Hematopoietic multipotent progenitor cell treated with erythropoietin and hydrocortisone succinate and interleukin-3 and kit ligand, for 4 days (in vitro differentiated cells): Measurements from ENCODE around the gene ZNF236.
A peak's percentile ranks its signal among the peaks of the same experiment; 100 is the strongest.

ENCODE experiments used
- DNase-seq: peaks from one replicate; pipeline ENCODE4 v3.0.0-alpha.2; 2015

The ZNF236 gene

GRCh38 chr18:76821875-76822505, 367 bp upstream of the ZNF236 start:
- DNase-seq = peak; percentile 82

DNA sequence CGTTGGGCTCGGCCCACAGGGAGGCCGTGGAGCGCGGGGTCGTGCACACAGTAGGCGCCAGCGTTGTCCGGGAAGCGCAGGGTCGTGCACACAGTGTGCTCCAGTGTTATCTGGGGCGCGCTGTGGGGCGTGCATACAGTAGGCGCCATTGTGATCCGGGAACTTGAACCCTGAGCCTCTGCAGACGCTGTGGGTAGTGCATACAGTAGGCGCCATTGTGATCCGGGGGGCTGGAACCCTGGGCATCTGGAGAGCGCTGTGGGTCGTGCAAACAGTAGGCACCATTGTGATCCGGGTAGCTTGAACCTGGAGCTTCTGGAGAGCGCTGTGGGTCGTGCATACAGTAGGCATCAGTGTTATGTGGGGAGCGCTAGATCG, 793 bp downstream of the ZNF236 start:
- DNase-seq = no peak

GRCh38 chr18:76823587-76824011, 1.2 kb downstream of the ZNF236 start:
- DNase-seq = peak; percentile 62

- no peak for DNase-seq
Observed at GRCh38 chr18:76824145-76824676, 1.9 kb downstream of the ZNF236 start.

DNA sequence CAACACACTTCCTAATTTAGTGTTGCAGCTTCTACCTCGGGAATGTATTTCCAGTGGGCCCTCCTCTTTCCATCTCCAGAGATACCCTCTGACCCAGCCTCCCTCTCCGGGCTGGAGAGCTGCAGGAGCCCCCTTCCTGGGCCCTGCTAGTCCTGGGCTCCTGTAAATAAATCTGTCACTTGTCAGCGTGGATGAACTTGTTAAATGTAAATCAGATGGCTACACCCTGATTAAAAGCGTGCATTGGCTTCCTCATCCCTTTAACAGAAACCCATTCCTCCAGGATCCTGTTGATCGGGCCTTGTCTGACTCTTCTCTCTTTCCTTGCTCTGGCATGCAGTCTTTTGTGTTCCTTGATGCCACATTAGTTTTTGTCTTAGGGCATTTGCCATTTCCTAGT, 2.4 kb downstream of the ZNF236 start:
- DNase-seq = no peak

GRCh38 chr18:76827205-76828200, 5.1 kb downstream of the ZNF236 start:
- no peak for DNase-seq

GRCh38 chr18:76834379-76834778, 12.0 kb downstream of the ZNF236 start:
- DNase-seq = no peak

GRCh38 chr18:76835380-76835779, 13.0 kb downstream of the ZNF236 start:
- DNase-seq = no peak

DNA sequence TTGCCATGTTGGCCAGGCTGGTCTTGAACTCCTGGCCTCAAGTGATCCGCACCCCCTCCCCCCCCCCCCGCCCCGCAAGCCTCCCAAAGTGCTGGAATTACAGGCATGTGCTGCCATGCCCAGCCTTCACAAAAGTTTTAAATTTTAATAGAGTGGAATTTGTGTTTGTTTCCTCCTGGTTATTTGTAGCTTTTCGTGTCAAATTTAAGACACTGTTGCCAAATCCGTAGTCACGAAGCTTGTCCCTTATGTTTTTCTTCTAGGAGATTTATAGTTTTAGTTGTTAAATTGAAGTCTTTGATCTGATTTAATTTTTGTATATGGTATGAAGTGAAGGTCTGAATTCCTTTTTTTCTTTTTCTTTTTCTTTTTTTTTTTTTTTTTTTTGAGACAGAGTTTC, 14.7 kb downstream of the ZNF236 start:
- no peak for DNase-seq

- peak; percentile 29 for DNase-seq
Observed at GRCh38 chr18:76838182-76838581, 15.8 kb downstream of the ZNF236 start.

- DNase-seq = no peak
Observed at GRCh38 chr18:76839086-76839794, 16.9 kb downstream of the ZNF236 start.

DNA sequence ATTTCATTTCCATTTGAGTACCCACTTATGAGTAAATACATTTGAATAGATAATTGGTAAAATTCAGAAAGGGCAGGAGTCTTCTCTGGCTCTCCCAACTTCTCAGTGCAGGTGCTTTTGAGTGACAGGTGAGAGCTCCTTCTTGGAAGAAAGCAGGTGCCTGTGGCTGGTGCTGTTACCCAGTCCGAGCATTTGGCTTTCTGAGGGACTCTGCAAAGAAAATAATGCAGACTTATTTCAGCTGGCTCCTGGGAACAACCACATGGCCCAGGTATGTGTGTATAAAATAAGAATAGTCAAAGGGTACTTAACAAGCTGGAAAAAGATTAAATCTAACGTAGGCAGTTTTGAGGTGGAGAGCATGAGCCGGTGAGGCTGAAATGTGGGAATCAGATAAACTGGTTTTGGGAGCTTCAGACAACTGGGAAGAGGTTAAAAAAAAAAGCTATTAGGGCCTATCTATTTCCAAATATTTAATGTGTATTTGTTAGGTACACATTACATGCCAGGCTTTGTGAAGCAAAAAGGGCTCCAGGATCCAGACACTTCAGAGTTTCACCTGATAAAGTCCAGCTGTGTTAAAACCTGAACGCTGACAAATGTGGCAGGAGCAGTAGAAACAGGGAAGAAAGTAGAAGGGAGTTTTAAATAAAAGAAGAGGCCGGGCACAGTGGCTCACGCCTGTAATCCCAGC, 20.6 kb downstream of the ZNF236 start:
- no peak for DNase-seq

- DNase-seq = no peak
Observed at GRCh38 chr18:76844144-76844543, 21.8 kb downstream of the ZNF236 start.

GRCh38 chr18:76844742-76845477, 22.6 kb downstream of the ZNF236 start:
- no peak for DNase-seq

GRCh38 chr18:76846217-76846616, 23.9 kb downstream of the ZNF236 start:
- DNase-seq = no peak

DNA sequence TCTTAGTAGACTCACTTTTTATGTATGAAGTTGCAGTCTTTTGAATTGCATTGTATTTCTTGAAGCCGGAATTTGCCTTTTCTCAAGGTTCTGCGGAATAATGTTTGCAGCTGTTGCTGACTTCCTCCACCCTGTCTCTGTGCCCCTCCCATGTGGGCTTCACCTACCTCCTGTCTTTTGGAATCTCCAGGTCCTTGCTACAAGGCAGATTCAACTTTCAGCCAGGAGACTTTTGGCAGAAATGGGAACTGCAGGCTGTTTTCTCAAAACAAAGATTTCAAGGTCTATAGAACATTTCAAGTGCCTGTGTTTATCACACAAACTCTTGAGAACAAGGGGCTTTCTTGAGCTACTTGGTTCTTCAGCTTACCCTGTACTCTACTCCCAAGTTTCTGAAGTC, 25.6 kb downstream of the ZNF236 start:
- peak; percentile 28 for DNase-seq

- no peak for DNase-seq
Observed at GRCh38 chr18:76850112-76850511, 27.8 kb downstream of the ZNF236 start.

DNA sequence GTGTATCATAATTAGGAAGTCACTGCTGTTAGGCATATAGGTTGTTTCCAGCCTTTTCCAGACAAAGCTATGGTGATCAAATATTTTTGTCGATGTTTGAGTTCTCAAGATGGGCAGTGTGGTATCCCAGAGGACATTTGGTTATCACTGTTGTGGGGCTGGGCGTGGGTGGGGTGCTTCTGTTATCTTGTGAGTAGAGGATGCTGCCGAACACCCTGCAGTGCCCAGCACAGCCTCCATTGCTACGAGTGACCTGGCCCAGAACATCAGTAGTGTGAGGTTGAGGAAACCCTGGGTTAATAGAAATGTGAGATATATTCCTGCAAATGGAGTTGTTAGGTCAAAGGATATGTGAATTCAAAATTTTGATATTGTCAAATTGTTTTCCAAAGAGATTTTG, 33.2 kb downstream of the ZNF236 start:
- DNase-seq = peak; percentile 71

DNA sequence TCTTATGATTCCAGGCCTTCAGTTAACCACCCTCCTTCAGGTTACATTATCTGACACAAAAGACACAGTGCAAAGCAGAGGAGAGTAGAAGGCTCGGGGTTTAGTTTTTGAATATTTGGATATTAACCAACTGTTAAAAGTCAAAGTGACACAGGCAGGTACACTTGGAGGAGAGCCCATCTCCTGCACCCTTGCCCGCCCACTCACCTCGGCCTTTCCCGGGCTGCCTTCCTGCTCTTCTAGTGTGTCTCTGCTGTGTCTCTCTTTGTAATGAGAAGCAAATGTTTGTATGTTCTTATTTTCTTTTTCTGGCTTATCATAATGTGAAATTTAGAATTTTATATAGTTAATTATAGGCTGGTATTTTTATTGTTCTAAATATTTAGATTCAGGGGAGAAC, 35.1 kb downstream of the ZNF236 start:
- DNase-seq = no peak

- DNase-seq = no peak
Observed at GRCh38 chr18:76859474-76860339, 37.4 kb downstream of the ZNF236 start.

GRCh38 chr18:76860411-76860810, 38.1 kb downstream of the ZNF236 start:
- no peak for DNase-seq
